AG09309 (cell line): ENCODE measurements around the gene CCDC136.

Source experiments
- DNase-seq: peaks from one replicate; pipeline ENCODE4 v3.0.0-alpha.2; 2010; ENCODE audit warnings: low read depth
- H3K4me3 ChIP-seq: 2 replicates; pipeline ENCODE4 v1.5.1; 2011; ENCODE audit warnings: mild to moderate bottlenecking, low read depth, low read length, moderate library complexity; ENCODE audit not compliant: control insufficient read depth
- CTCF ChIP-seq: IDR thresholded peaks from 2 replicates; pipeline ENCODE4 v1.5.1; 2011; ENCODE audit warnings: mild to moderate bottlenecking, low read depth, low read length, inconsistent platforms; ENCODE audit not compliant: insufficient read depth, control insufficient read depth; ENCODE audit errors: missing control alignments

Gene CCDC136

GRCh38 chr7:128801667-128802418 is 10.1 kb downstream of the CCDC136 start:
- no peak for TF ChIP-seq CTCF
- no peak for DNase-seq
- H3K4me3 ChIP-seq, result no peak overlapping the region

- no peak overlapping the region for H3K4me3 ChIP-seq
- DNase-seq, result no peak
- no peak for TF ChIP-seq CTCF
Measured at GRCh38 chr7:128804484-128804883, 12.7 kb downstream of the CCDC136 start.

GRCh38 chr7:128805225-128805624 is 13.5 kb downstream of the CCDC136 start:
- no peak for DNase-seq
- no peak overlapping the region for H3K4me3 ChIP-seq
- TF ChIP-seq CTCF, result no peak

GRCh38 chr7:128807191-128807590 is 15.4 kb downstream of the CCDC136 start:
- TF ChIP-seq CTCF, result no peak
- no peak for DNase-seq
- no peak overlapping the region for H3K4me3 ChIP-seq

GRCh38 chr7:128809363-128809762 is 17.6 kb downstream of the CCDC136 start:
- TF ChIP-seq CTCF, result no peak
- no peak for DNase-seq
- no peak overlapping the region for H3K4me3 ChIP-seq

GRCh38 chr7:128810473-128810872 is 18.7 kb downstream of the CCDC136 start:
- H3K4me3 ChIP-seq, result no peak overlapping the region
- DNase-seq, result no peak
- TF ChIP-seq CTCF, result no peak
